GM23248 (cell line): ENCODE results near the gene HSF5.

Experiments used
- EZH2 ChIP-seq: fragments of 200-600 bp; sonication (generic); IDR thresholded peaks from 2 replicates; pipeline ENCODE4 v1.6.1; 2018; ENCODE audit warnings: antibody characterized with exemption, mild to moderate bottlenecking; ENCODE audit not compliant: insufficient read depth, poor library complexity, severe bottlenecking
- EZH2phosphoT487 ChIP-seq: fragments of 200-600 bp; sonication (generic); IDR thresholded peaks from 2 replicates; pipeline ENCODE4 v1.6.1; 2018; ENCODE audit warnings: antibody characterized with exemption, moderate library complexity, mild to moderate bottlenecking, low read depth; ENCODE audit not compliant: insufficient read depth

- no peak for TF ChIP-seq EZH2phosphoT487
- TF ChIP-seq EZH2: no peak
These were observed 10.1 kb upstream of the HSF5 start for GRCh38 chr17:58498177-58498828.
